ENCODE measurements around the gene GSTA3.
"Not testable (repeated sequence)": the region's sequence is repeated elsewhere in the genome, so short reads cannot be mapped to it uniquely, and the experiment has no call there.

- not testable (repeated sequence) for TF ChIP-seq CTCF, EP300, POLR2A, POLR2AphosphoS5 (IDR thresholded peaks at IDR 0.05)
These were observed 10.0 kb upstream of the GSTA3 start for GRCh38 chr6:52919511-52919910.

Data from sigmoid colon (tissue), 4 donors.